Measurements from ENCODE around the gene SLAMF9.
A peak's percentile ranks its signal among the peaks of the same experiment; 100 is the strongest.

Gene SLAMF9

GRCh38 chr1:159944623-159945455 is 9.2 kb downstream of the SLAMF9 start:
- no peaks in the 10 kb centered on the region for H3K36me3 Mint-ChIP-seq
- DNase-seq (ENCODE audit: low spot score in 2 of 2) (no peak), ATAC-seq (no peak)
- peak overlapping the region; percentile 16 for H3K27ac Mint-ChIP-seq
- H3K4me1 Mint-ChIP-seq: peaks cover 16% of the 10 kb centered on the region
- peak overlapping the region; percentile 66 for H3K4me3 Mint-ChIP-seq
- H3K9me3 Mint-ChIP-seq: no peaks in the 10 kb centered on the region

GRCh38 chr1:159943908-159944622 is 10.0 kb downstream of the SLAMF9 start:
- Mint-ChIP-seq H3K4me1 (peaks cover 16% of the 10 kb centered on the region), H3K36me3 (no peaks in the 10 kb centered on the region)
- DNase-seq (ENCODE audit: low spot score in 2 of 2): no peak

GRCh38 chr1:159943278-159943640 is 10.8 kb downstream of the SLAMF9 start:
- DNase-seq (ENCODE audit: low spot score in 2 of 2) (no peak), ATAC-seq (no peak)
- H3K36me3 Mint-ChIP-seq: no peaks in the 10 kb centered on the region
- no peak overlapping the region for H3K27ac Mint-ChIP-seq
- H3K9me3 Mint-ChIP-seq: no peaks in the 10 kb centered on the region
- peaks cover 16% of the 10 kb centered on the region for H3K4me1 Mint-ChIP-seq
- no peak overlapping the region for H3K4me3 Mint-ChIP-seq

More at GRCh38 chr1:159943908-159944622, 10.0 kb downstream of the SLAMF9 start:
- Mint-ChIP-seq H3K4me3 (no peak overlapping the region), H3K9me3 (no peaks in the 10 kb centered on the region), H3K27ac (no peak overlapping the region)
- ATAC-seq: no peak

GRCh38 chr1:159942632-159943277 is 11.3 kb downstream of the SLAMF9 start:
- H3K9me3 Mint-ChIP-seq: no peaks in the 10 kb centered on the region
- H3K36me3 Mint-ChIP-seq: no peaks in the 10 kb centered on the region
- no peak for DNase-seq (ENCODE audit: low spot score in 2 of 2)
- no peak overlapping the region for H3K4me3 Mint-ChIP-seq
- H3K27ac Mint-ChIP-seq: no peak overlapping the region
- no peak for ATAC-seq
- peaks cover 16% of the 10 kb centered on the region for H3K4me1 Mint-ChIP-seq

- DNase-seq (ENCODE audit: low spot score in 2 of 2) (no peak), ATAC-seq (no peak)
- H3K9me3 Mint-ChIP-seq: no peaks in the 10 kb centered on the region
- H3K4me3 Mint-ChIP-seq: no peak overlapping the region
- H3K36me3 Mint-ChIP-seq: no peaks in the 10 kb centered on the region
- H3K4me1 Mint-ChIP-seq: peaks cover 16% of the 10 kb centered on the region
- H3K27ac Mint-ChIP-seq: no peak overlapping the region
Observed at GRCh38 chr1:159941591-159942560, 12.2 kb downstream of the SLAMF9 start.

- ATAC-seq (no peak), DNase-seq (ENCODE audit: low spot score in 2 of 2) (no peak)
- Mint-ChIP-seq H3K4me3 (no peak overlapping the region), H3K36me3 (no peaks in the 10 kb centered on the region), H3K4me1 (peaks cover 22% of the 10 kb centered on the region), H3K27ac (peak overlapping the region; percentile 74), H3K9me3 (no peaks in the 10 kb centered on the region)
Observed at GRCh38 chr1:159941141-159941540, 12.9 kb downstream of the SLAMF9 start.

GRCh38 chr1:159940006-159940620 is 13.9 kb downstream of the SLAMF9 start:
- no peak for ATAC-seq
- H3K4me3 Mint-ChIP-seq: no peak overlapping the region
- no peak overlapping the region for H3K27ac Mint-ChIP-seq
- H3K4me1 Mint-ChIP-seq: peaks cover 13% of the 10 kb centered on the region
- no peaks in the 10 kb centered on the region for H3K9me3 Mint-ChIP-seq
- no peak for DNase-seq (ENCODE audit: low spot score in 2 of 2)
- H3K36me3 Mint-ChIP-seq: no peaks in the 10 kb centered on the region

GRCh38 chr1:159939678-159940002 is 14.4 kb downstream of the SLAMF9 start:
- Mint-ChIP-seq H3K4me1 (peaks cover 9% of the 10 kb centered on the region), H3K27ac (no peak overlapping the region), H3K36me3 (no peaks in the 10 kb centered on the region), H3K9me3 (no peaks in the 10 kb centered on the region), H3K4me3 (no peak overlapping the region)
- ATAC-seq (no peak), DNase-seq (ENCODE audit: low spot score in 2 of 2) (no peak)

- ATAC-seq: no peak
- Mint-ChIP-seq H3K4me1 (peaks cover 7% of the 10 kb centered on the region), H3K36me3 (no peaks in the 10 kb centered on the region), H3K4me3 (no peak overlapping the region), H3K9me3 (no peaks in the 10 kb centered on the region), H3K27ac (no peak overlapping the region)
- no peak for DNase-seq (ENCODE audit: low spot score in 2 of 2)
Observed at GRCh38 chr1:159938905-159939677, 14.9 kb downstream of the SLAMF9 start.

- peak; percentile 67 for ATAC-seq
- DNase-seq (ENCODE audit: low spot score in 2 of 2): no peak
- H3K27ac Mint-ChIP-seq: no peak overlapping the region
Observed at GRCh38 chr1:159938211-159938852, 15.7 kb downstream of the SLAMF9 start.

GRCh38 chr1:159937054-159937750 is 16.8 kb downstream of the SLAMF9 start:
- no peak overlapping the region for H3K4me3 Mint-ChIP-seq
- peaks cover 15% of the 10 kb centered on the region for H3K4me1 Mint-ChIP-seq
- DNase-seq (ENCODE audit: low spot score in 2 of 2) (no peak), ATAC-seq (no peak)
- no peak overlapping the region for H3K27ac Mint-ChIP-seq
- H3K9me3 Mint-ChIP-seq: no peaks in the 10 kb centered on the region
- no peaks in the 10 kb centered on the region for H3K36me3 Mint-ChIP-seq

More at GRCh38 chr1:159938211-159938852, 15.7 kb downstream of the SLAMF9 start:
- Mint-ChIP-seq H3K36me3 (no peaks in the 10 kb centered on the region), H3K9me3 (no peaks in the 10 kb centered on the region), H3K4me1 (peaks cover 7% of the 10 kb centered on the region), H3K4me3 (no peak overlapping the region)

- ATAC-seq (peak; percentile 65), DNase-seq (ENCODE audit: low spot score in 2 of 2) (peak; percentile 93 to 97)
- Mint-ChIP-seq H3K36me3 (peaks cover 2% of the 10 kb centered on the region), H3K4me1 (peaks cover 15% of the 10 kb centered on the region), H3K9me3 (no peaks in the 10 kb centered on the region), H3K27ac (no peak overlapping the region), H3K4me3 (no peak overlapping the region)
Observed at GRCh38 chr1:159936273-159936904, 17.6 kb downstream of the SLAMF9 start.
